Measurements from ENCODE around the gene ALX4.

GRCh38 chr11:44305026-44305469 is 4.9 kb downstream of the ALX4 start:
- TF ChIP-seq CTCF (IDR thresholded peaks at IDR 0.05) (no peak), POLR2AphosphoS5 (IDR thresholded peaks at IDR 0.05) (no peak), EP300 (IDR thresholded peaks at IDR 0.05) (no peak), POLR2A (IDR thresholded peaks at IDR 0.05; ENCODE audit: low read depth) (no peak)
